HG02759 (cell line): ENCODE data around the gene PLIN4.
"Not testable (repeated sequence)": the region's sequence is repeated elsewhere in the genome, so short reads cannot be mapped to it uniquely, and the experiment has no call there.

Source experiments
- ATAC-seq: cut with Tn5 transposase; IDR thresholded peaks from one replicate; pipeline ENCODE4 v1.9.1; 2021; ENCODE audit warnings: mild to moderate bottlenecking, moderate library complexity; ENCODE audit not compliant: unreplicated experiment

PLIN4 gene

GRCh38 chr19:4527377-4527776 is 9.1 kb upstream of the PLIN4 start:
- not testable (repeated sequence) for ATAC-seq

- ATAC-seq, result no peak
Measured at GRCh38 chr19:4525563-4526002, 7.3 kb upstream of the PLIN4 start.

GRCh38 chr19:4524808-4525562 is 6.7 kb upstream of the PLIN4 start:
- ATAC-seq, result no peak

- no peak for ATAC-seq
Measured at GRCh38 chr19:4523306-4524110, 5.2 kb upstream of the PLIN4 start.

GRCh38 chr19:4522291-4523002 is 4.2 kb upstream of the PLIN4 start:
- no peak for ATAC-seq

GRCh38 chr19:4521888-4522242 is 3.6 kb upstream of the PLIN4 start:
- ATAC-seq, result no peak

- ATAC-seq, result no peak
Measured at GRCh38 chr19:4521170-4521887, 3.0 kb upstream of the PLIN4 start.

GRCh38 chr19:4519521-4520277 is 1.4 kb upstream of the PLIN4 start:
- no peak for ATAC-seq

- ATAC-seq, result no peak
Measured at GRCh38 chr19:4519172-4519496, 848 bp upstream of the PLIN4 start.

- no peak for ATAC-seq
Measured at GRCh38 chr19:4517451-4518057, 732 bp downstream of the PLIN4 start.

- no peak for ATAC-seq
Measured at GRCh38 chr19:4516939-4517300, 1.4 kb downstream of the PLIN4 start.

- no peak for ATAC-seq
Measured at GRCh38 chr19:4516199-4516938, 1.9 kb downstream of the PLIN4 start.

- ATAC-seq, result no peak
Measured at GRCh38 chr19:4515732-4516131, 2.6 kb downstream of the PLIN4 start.

GRCh38 chr19:4513248-4513647 is 5.0 kb downstream of the PLIN4 start:
- ATAC-seq, result no peak

- no peak for ATAC-seq
Measured at GRCh38 chr19:4512070-4512469, 6.2 kb downstream of the PLIN4 start.

GRCh38 chr19:4511300-4512054 is 6.8 kb downstream of the PLIN4 start:
- ATAC-seq, result no peak

- no peak for ATAC-seq
Measured at GRCh38 chr19:4510435-4511255, 7.6 kb downstream of the PLIN4 start.

GRCh38 chr19:4508698-4509097 is 9.6 kb downstream of the PLIN4 start:
- ATAC-seq, result no peak
